ACC112 (cell line): ENCODE results near the gene TRIM71.
"Not testable (repeated sequence)": the region's sequence is repeated elsewhere in the genome, so short reads cannot be mapped to it uniquely, and the experiment has no call there.

Experiments used
- H2AFZ ChIP-seq: fragments of 200-600 bp; sonication (generic); one replicate; pipeline ENCODE4 v1.6.0; 2017; ENCODE audit warnings: antibody characterized with exemption, low read length; ENCODE audit not compliant: unreplicated experiment
- H3K27ac ChIP-seq: fragments of 200-600 bp; sonication (generic); 2 replicates; pipeline ENCODE4 v1.5.1; 2014; ENCODE audit warnings: low read depth, mild to moderate bottlenecking, antibody characterized with exemption, low read length, moderate library complexity
- H3K27me3 ChIP-seq: fragments of 200-600 bp; sonication (generic); 2 replicates; pipeline ENCODE4 v1.6.1; 2014; ENCODE audit warnings: mild to moderate bottlenecking, antibody characterized with exemption, low read length, moderate library complexity, mixed read lengths; ENCODE audit not compliant: insufficient read depth
- H3K36me3 ChIP-seq: fragments of 200-600 bp; sonication (generic); 2 replicates; pipeline ENCODE4 v1.6.1; 2016; ENCODE audit warnings: mild to moderate bottlenecking, antibody characterized with exemption, low read length, moderate library complexity, mixed read lengths; ENCODE audit not compliant: insufficient read depth
- H3K4me1 ChIP-seq: fragments of 200-600 bp; sonication (generic); one replicate; pipeline ENCODE4 v1.6.1; 2016; ENCODE audit warnings: low read length, mixed read lengths; ENCODE audit not compliant: insufficient read depth, unreplicated experiment, control insufficient read depth
- H3K4me3 ChIP-seq: fragments of 200-600 bp; sonication (generic); 2 replicates; pipeline ENCODE4 v1.5.1; 2014; ENCODE audit warnings: mild to moderate bottlenecking, low read depth, low read length
- H3K79me2 ChIP-seq: fragments of 200-600 bp; sonication (generic); one replicate; pipeline ENCODE4 v1.6.0; 2016; ENCODE audit warnings: low read length; ENCODE audit not compliant: control insufficient read depth, unreplicated experiment, insufficient read depth

TRIM71 gene

GRCh38 chr3:32901005-32901932 is 83.5 kb downstream of the TRIM71 start:
- no peaks in the 10 kb centered on the region for H3K4me1 ChIP-seq
- no peak overlapping the region for H3K4me3 ChIP-seq
- H3K36me3 ChIP-seq = no peaks in the 10 kb centered on the region
- H2AFZ ChIP-seq = no peak overlapping the region
- H3K27me3 ChIP-seq = peaks cover 41% of the 10 kb centered on the region
- H3K27ac ChIP-seq = no peak overlapping the region
- no peaks in the 10 kb centered on the region for H3K79me2 ChIP-seq

GRCh38 chr3:32902887-32903371 is 85.1 kb downstream of the TRIM71 start:
- peaks cover 32% of the 10 kb centered on the region for H3K27me3 ChIP-seq
- peak overlapping the region; percentile 60 for H3K4me3 ChIP-seq
- not testable (repeated sequence) for H2AFZ ChIP-seq, H3K27ac ChIP-seq, H3K79me2 ChIP-seq, H3K4me1 ChIP-seq, H3K36me3 ChIP-seq

GRCh38 chr3:32903953-32904352 is 86.2 kb downstream of the TRIM71 start:
- H3K27me3 ChIP-seq = peaks cover 23% of the 10 kb centered on the region; the same call in 1 of the 2 replicates
- H3K4me1 ChIP-seq = no peaks in the 10 kb centered on the region
- no peaks in the 10 kb centered on the region for H3K36me3 ChIP-seq
- H2AFZ ChIP-seq = no peak overlapping the region
- H3K27ac ChIP-seq = no peak overlapping the region
- no peaks in the 10 kb centered on the region for H3K79me2 ChIP-seq
- H3K4me3 ChIP-seq = no peak overlapping the region

GRCh38 chr3:32909999-32910398 is 92.2 kb downstream of the TRIM71 start:
- Histone ChIP-seq H3K79me2 (no peaks in the 10 kb centered on the region), H3K27ac (no peak overlapping the region), H3K4me3 (no peak overlapping the region), H3K27me3 (no peaks in the 10 kb centered on the region), H2AFZ (no peak overlapping the region), H3K36me3 (no peaks in the 10 kb centered on the region), H3K4me1 (peaks cover 5% of the 10 kb centered on the region)

- Histone ChIP-seq H3K79me2 (no peaks in the 10 kb centered on the region), H2AFZ (no peak overlapping the region), H3K27me3 (no peaks in the 10 kb centered on the region), H3K27ac (no peak overlapping the region), H3K36me3 (no peaks in the 10 kb centered on the region), H3K4me1 (peaks cover 5% of the 10 kb centered on the region), H3K4me3 (no peak overlapping the region)
Measured at GRCh38 chr3:32910954-32911353, 93.2 kb downstream of the TRIM71 start.

GRCh38 chr3:32912046-32912445 is 94.2 kb downstream of the TRIM71 start:
- no peaks in the 10 kb centered on the region for H3K27me3 ChIP-seq
- H3K4me3 ChIP-seq = no peak overlapping the region
- peaks cover 5% of the 10 kb centered on the region for H3K4me1 ChIP-seq
- no peak overlapping the region for H3K27ac ChIP-seq
- H3K36me3 ChIP-seq = no peaks in the 10 kb centered on the region
- no peak overlapping the region for H2AFZ ChIP-seq
- no peaks in the 10 kb centered on the region for H3K79me2 ChIP-seq

GRCh38 chr3:32913790-32914446 is 96.1 kb downstream of the TRIM71 start:
- H2AFZ ChIP-seq = peak overlapping the region; percentile 69

GRCh38 chr3:32919920-32920319 is 102.1 kb downstream of the TRIM71 start:
- no peaks in the 10 kb centered on the region for H3K36me3 ChIP-seq
- no peak overlapping the region for H3K27ac ChIP-seq
- H3K79me2 ChIP-seq = no peaks in the 10 kb centered on the region
- 0 out of 2 replicates have a peak, but pooled peaks cover 4% of the 10 kb centered on the region for H3K27me3 ChIP-seq
- no peaks in the 10 kb centered on the region for H3K4me1 ChIP-seq
- H2AFZ ChIP-seq = no peak overlapping the region
- no peak overlapping the region for H3K4me3 ChIP-seq

More at GRCh38 chr3:32913790-32914446, 96.1 kb downstream of the TRIM71 start:
- Histone ChIP-seq H3K79me2 (no peaks in the 10 kb centered on the region), H3K4me3 (no peak overlapping the region), H3K27me3 (0 out of 2 replicates have a peak, but pooled peaks cover 3% of the 10 kb centered on the region), H3K36me3 (no peaks in the 10 kb centered on the region), H3K27ac (no peak overlapping the region), H3K4me1 (peaks cover 5% of the 10 kb centered on the region)

GRCh38 chr3:32922078-32922477 is 104.3 kb downstream of the TRIM71 start:
- H3K36me3 ChIP-seq = no peaks in the 10 kb centered on the region
- H3K4me3 ChIP-seq = no peak overlapping the region
- no peak overlapping the region for H3K27ac ChIP-seq
- H2AFZ ChIP-seq = no peak overlapping the region
- H3K4me1 ChIP-seq = no peaks in the 10 kb centered on the region
- H3K79me2 ChIP-seq = no peaks in the 10 kb centered on the region
- peaks cover 11% of the 10 kb centered on the region; the same call in 1 of the 2 replicates for H3K27me3 ChIP-seq

GRCh38 chr3:32930161-32930560 is 112.4 kb downstream of the TRIM71 start:
- H3K4me1 ChIP-seq = no peaks in the 10 kb centered on the region
- H3K79me2 ChIP-seq = no peaks in the 10 kb centered on the region
- peaks cover 7% of the 10 kb centered on the region; the same call in 1 of the 2 replicates for H3K27me3 ChIP-seq
- H2AFZ ChIP-seq = no peak overlapping the region
- no peaks in the 10 kb centered on the region for H3K36me3 ChIP-seq
- H3K27ac ChIP-seq = no peak overlapping the region
- H3K4me3 ChIP-seq = no peak overlapping the region
